B cell (primary cell): ENCODE results near the gene ODAD4. TPM values are rescaled to one million over a fixed set of nuclear protein-coding genes. Genes with fewer than 3 reads are reported as not detected.

Source experiments
- ATAC-seq: fragments of 200-7000 bp; cut with Tn5 transposase; one replicate; pipeline ENCODE4 v1.10.0; 2021; ENCODE audit warnings: low read depth, mild to moderate bottlenecking, moderate number of reproducible peaks, moderate library complexity
- CTCF ChIA-PET: fragments of 350-600 bp; sonication (Branson Sonifier 250); formaldehyde crosslinking; loops from one replicate; lab custom pipeline; 2021; ENCODE audit warnings: antibody characterized with exemption, inconsistent platforms; lab: Charles Lee
- POLR2A ChIA-PET: fragments of 350-600 bp; sonication (Branson Sonifier 250); formaldehyde crosslinking; loops from one replicate; lab custom pipeline; 2021; ENCODE audit warnings: antibody characterized with exemption; lab: Charles Lee
- DNase-seq: peaks from one replicate; pipeline ENCODE4 v3.0.0; 2013
- H2AFZ ChIP-seq: 2 replicates; pipeline ENCODE4 v1.6.1; 2012; ENCODE audit warnings: mild to moderate bottlenecking, low read depth, low read length; ENCODE audit not compliant: insufficient read depth, poor library complexity, severe bottlenecking
- H3K27ac ChIP-seq, 2 donors: 1 replicate in 1 of 2; 2 replicates in 1 of 2; pipeline ENCODE4 v1.5.1; 2012 to 2013; ENCODE audit warnings: low read length in 2 of 2, mild to moderate bottlenecking in 2 of 2, moderate library complexity in 1 of 2
- H3K27me3 ChIP-seq, 4 experiments: fragments of 200-600 bp in 1 of 4; sonication (generic) in 1 of 4; replicated peaks in 1 of 4; 1 replicate in 2 of 4; 2 replicates in 2 of 4; pipeline versions ENCODE4 v1.6.1 to v1.7.0; 2013 to 2016; ENCODE audit warnings: low read length in 3 of 4, mild to moderate bottlenecking in 2 of 4, mixed read lengths in 1 of 4, moderate library complexity in 1 of 4; ENCODE audit not compliant: insufficient read depth in 4 of 4, control insufficient read depth in 3 of 4; ENCODE audit errors: control extremely low read depth in 1 of 4
- H3K36me3 ChIP-seq, 2 experiments: replicated peaks in 1 of 2; 1 replicate in 1 of 2; 2 replicates in 1 of 2; pipeline versions ENCODE4 v1.6.1 to v1.7.1; 2013; ENCODE audit warnings: low read length in 1 of 2; ENCODE audit not compliant: insufficient read depth in 2 of 2, control insufficient read depth in 1 of 2; ENCODE audit errors: control extremely low read depth in 1 of 2, extremely low read depth in 1 of 2
- H3K4me1 ChIP-seq, 2 donors: fragments of 200-600 bp in 1 of 2; sonication (generic) in 1 of 2; 1 replicate in 1 of 2; 2 replicates in 1 of 2; pipeline versions ENCODE4 v1.5.1 to v1.6.1; 2013 to 2017; ENCODE audit warnings: low read length in 2 of 2; ENCODE audit not compliant: control insufficient read depth in 2 of 2, insufficient read depth in 2 of 2
- H3K4me2 ChIP-seq: replicated peaks from 2 replicates; pipeline ENCODE3; 2012; ENCODE audit warnings: mild to moderate bottlenecking, low read depth, low read length; ENCODE audit not compliant: poor library complexity, severe bottlenecking
- H3K4me3 ChIP-seq, 5 experiments: fragments of 200-600 bp in 1 of 5; sonication (generic) in 1 of 5; 1 replicate in 3 of 5; 2 replicates in 2 of 5; pipeline versions ENCODE4 v1.5.1 to v1.7.0; 2011 to 2016; ENCODE audit warnings: low read length in 4 of 5, mild to moderate bottlenecking in 4 of 5, low read depth in 2 of 5, control low read depth in 1 of 5, moderate library complexity in 1 of 5; ENCODE audit not compliant: insufficient read depth in 1 of 5; ENCODE audit errors: control extremely low read depth in 1 of 5, extremely low read depth in 1 of 5
- H3K79me2 ChIP-seq: fragments of 200-600 bp; sonication (generic); one replicate; pipeline ENCODE4 v1.6.0; 2016; ENCODE audit warnings: low read length; ENCODE audit not compliant: control insufficient read depth, insufficient read depth
- H3K9ac ChIP-seq: fragments of 200-600 bp; sonication (generic); 2 replicates; pipeline ENCODE4 v1.6.1; 2017; ENCODE audit warnings: mild to moderate bottlenecking, low read length, moderate library complexity
- H3K9me3 ChIP-seq, 3 donors: one replicate each; pipeline versions ENCODE4 v1.6.1 to v1.7.1; 2013; ENCODE audit warnings: low read length in 2 of 3; ENCODE audit not compliant: control insufficient read depth in 2 of 3, insufficient read depth in 1 of 3; ENCODE audit errors: control extremely low read depth in 1 of 3
- H4K20me1 ChIP-seq: 2 replicates; pipeline ENCODE4 v1.6.0; 2012; ENCODE audit warnings: mild to moderate bottlenecking, low read length; ENCODE audit not compliant: insufficient read depth, control insufficient read depth, poor library complexity, severe bottlenecking
- H3K27ac Mint-ChIP-seq: one replicate; pipeline ENCODE4 v1.8.0; 2021; ENCODE audit warnings: mixed read lengths
- H3K27me3 Mint-ChIP-seq: one replicate; pipeline ENCODE4 v1.8.0; 2021; ENCODE audit warnings: mixed read lengths
- H3K4me1 Mint-ChIP-seq: one replicate; pipeline ENCODE4 v1.8.0; 2021; ENCODE audit warnings: mixed read lengths
- H3K4me3 Mint-ChIP-seq: one replicate; pipeline ENCODE4 v1.8.0; 2021; ENCODE audit warnings: mixed read lengths
- H3K9me3 Mint-ChIP-seq: one replicate; pipeline ENCODE4 v1.8.0; 2022; ENCODE audit warnings: mixed read lengths; ENCODE audit not compliant: insufficient read depth
- CTCF ChIP-seq: fragments of 200-600 bp; IDR thresholded peaks from one replicate; pipeline ENCODE4 v1.8.0; 2022; ENCODE audit warnings: antibody characterized with exemption, mild to moderate bottlenecking
- EZH2 ChIP-seq: IDR thresholded peaks from 2 replicates; pipeline ENCODE4 v1.6.1; 2012; ENCODE audit warnings: borderline replicate concordance, low read depth, mild to moderate bottlenecking, moderate library complexity, low read length; ENCODE audit not compliant: insufficient read depth, poor library complexity, severe bottlenecking
- WGBS: methylation state at CpG from one replicate; pipeline ENCODE4 v1.1.5; 2013; ENCODE audit warnings: missing lambda C conversion rate; ENCODE audit not compliant: insufficient coverage; 5-methylcytosine and 5-hydroxymethylcytosine counted together
- intact Hi-C: fragments of 100-400 bp; cut with micrococcal nuclease; formaldehyde crosslinking; loops from one replicate; pipeline ENCODE4 v1.10.0; 2022
- polyA plus RNA-seq: library from polyadenylated mRNA; depleted of rRNA; stranded (reverse); fragments of >200 nt; gene quantifications from 2 replicates; pipeline ENCODE4 v1.2.3, GENCODE V29; 2012
- total RNA-seq, 2 donors: library from RNA; stranded (reverse); fragments of 120-200 nt in 1 of 2; gene quantifications; 1 replicate in 1 of 2; 2 replicates in 1 of 2; pipeline versions ENCODE4 v1.2.3 to v1.2.4, GENCODE V29; 2013 to 2022

ODAD4 gene
- total and polyA plus RNA-seq, 2 donors (not counting 1 experiment from before 2014, with no cell fraction given), result 0.27 TPM; not detected in 1

GRCh38 chr17:41904242-41904841 is 26.1 kb upstream of the ODAD4 start:
- no peak for ATAC-seq
- intact Hi-C loops, result no loop called here

More at GRCh38 chr17:41904242-41904841, 26.1 kb upstream of the ODAD4 start:
- Mint-ChIP-seq H3K27me3 (no peaks in the 10 kb centered on the region), H3K9me3 (no peaks in the 10 kb centered on the region), H3K27ac (no peak overlapping the region), H3K4me3 (no peak overlapping the region), H3K4me1 (no peaks in the 10 kb centered on the region)
- no peak for TF ChIP-seq EZH2
- no peak for TF ChIP-seq CTCF
- ChIA-PET CTCF (no interaction called here), POLR2A (no interaction called here)
- no peak overlapping the region for H3K4me2 ChIP-seq
- no peak overlapping the region for H2AFZ ChIP-seq
- 93% methylated on average over 6 of the region's 7 CpGs for WGBS
- no peak for DNase-seq
- H3K79me2 ChIP-seq, result peaks cover 6% of the 10 kb centered on the region
- no peaks in the 10 kb centered on the region for H3K9me3 ChIP-seq
- H4K20me1 ChIP-seq, result peaks cover 5% of the 10 kb centered on the region
- no peak overlapping the region for H3K9ac ChIP-seq
- no peak overlapping the region for H3K27ac ChIP-seq
- H3K27me3 ChIP-seq, result no peaks in the 10 kb centered on the region
- no peak overlapping the region for H3K4me3 ChIP-seq
- peaks cover 1 to 76% of the 10 kb centered on the region in 2 experiments for H3K36me3 ChIP-seq
- H3K4me1 ChIP-seq, result no peaks in the 10 kb centered on the region
